Endothelial cell of umbilical vein (primary cell): ENCODE results near the gene THSD7B. TPM values are rescaled to one million over a fixed set of nuclear protein-coding genes. Genes with fewer than 3 reads are reported as not detected.

Experiments
- BruUV-seq: library from RNA; stranded (reverse); fragments of 400-500 nt; replicated peaks from 2 replicates; lab custom pipeline; 2021; lab: Mats Ljungman, UMichigan
- CTCF ChIA-PET: fragments of 300-600, 350-600 bp; sonication (Branson Sonifier 250); formaldehyde crosslinking; loops from one replicate; lab custom pipeline; 2021; ENCODE audit warnings: antibody characterized with exemption, inconsistent platforms; lab: Charles Lee
- POLR2A ChIA-PET: fragments of 300-600, 350-600 bp; sonication (Branson Sonifier 250); formaldehyde crosslinking; loops from one replicate; lab custom pipeline; 2021; ENCODE audit warnings: antibody characterized with exemption, inconsistent platforms; lab: Charles Lee
- DNase-seq: peaks from one replicate; pipeline ENCODE4 v3.0.0-alpha.2; 2011; ENCODE audit warnings: low read depth, low spot score
- FAIRE-seq: peaks from 2 replicates; lab custom pipeline; 2011; peaks lifted over from hg19 to GRCh38; lab: Jason Lieb, UNC
- H2AFZ ChIP-seq: 2 replicates; pipeline ENCODE4 v1.6.0; 2012; ENCODE audit warnings: low read depth, low read length, control low read depth, inconsistent platforms
- H3K27ac ChIP-seq: 2 replicates; pipeline ENCODE4 v1.5.1; 2011; ENCODE audit warnings: low read depth, mild to moderate bottlenecking, control low read depth, low read length, moderate library complexity; ENCODE audit not compliant: insufficient read depth
- H3K27me3 ChIP-seq, 2 experiments: 2 replicates each; pipeline versions ENCODE4 v1.6.0 to v1.6.1; 2011; ENCODE audit warnings: low read length in 2 of 2, mixed read lengths in 1 of 2; ENCODE audit not compliant: control insufficient read depth in 2 of 2, insufficient read depth in 2 of 2
- H3K36me3 ChIP-seq, 2 experiments: 2 replicates in 1 of 2; 3 replicates in 1 of 2; pipeline ENCODE4 v1.5.1; 2011; ENCODE audit warnings: low read length in 2 of 2, mild to moderate bottlenecking in 1 of 2, moderate library complexity in 1 of 2; ENCODE audit not compliant: control insufficient read depth in 2 of 2, insufficient read depth in 2 of 2; ENCODE audit errors: extremely low read depth in 1 of 2
- H3K4me1 ChIP-seq: 3 replicates; pipeline ENCODE4 v1.5.1; 2011; ENCODE audit warnings: mild to moderate bottlenecking, low read length; ENCODE audit not compliant: control insufficient read depth, insufficient read depth; ENCODE audit errors: extremely low read depth
- H3K4me2 ChIP-seq: 2 replicates; pipeline ENCODE4 v1.6.1; 2011; ENCODE audit warnings: low read length, control low read depth, mixed read lengths; ENCODE audit not compliant: insufficient read depth
- H3K4me3 ChIP-seq, 3 experiments: fragments of 200-600 bp in 1 of 3; sonication (generic), shearing (Covaris generic) in 1 of 3; replicated peaks in 1 of 3; 2 replicates each; pipeline ENCODE4 v1.5.1; 2011 to 2016; ENCODE audit warnings: control low read depth in 3 of 3, low read length in 3 of 3, mild to moderate bottlenecking in 2 of 3, inconsistent platforms in 1 of 3, low read depth in 1 of 3, moderate library complexity in 1 of 3; ENCODE audit not compliant: insufficient read depth in 1 of 3
- H3K79me2 ChIP-seq: 2 replicates; pipeline ENCODE4 v1.6.0; 2012; ENCODE audit warnings: low read length, inconsistent platforms; ENCODE audit not compliant: control insufficient read depth, insufficient read depth
- H3K9ac ChIP-seq: replicated peaks from 2 replicates; pipeline ENCODE3; 2011; ENCODE audit warnings: low read length, control low read depth; ENCODE audit not compliant: insufficient read depth; ENCODE audit errors: extremely low read depth
- H3K9me1 ChIP-seq: replicated peaks from 3 replicates; pipeline ENCODE4 v1.6.0; 2011; ENCODE audit warnings: mild to moderate bottlenecking, low read length; ENCODE audit not compliant: control insufficient read depth, insufficient read depth; ENCODE audit errors: extremely low read depth
- H3K9me3 ChIP-seq: replicated peaks from 2 replicates; pipeline ENCODE4 v1.5.1; 2012; ENCODE audit warnings: low read length, inconsistent platforms; ENCODE audit not compliant: control insufficient read depth, insufficient read depth
- H4K20me1 ChIP-seq: replicated peaks from 2 replicates; pipeline ENCODE3; 2011; ENCODE audit warnings: mild to moderate bottlenecking, low read length; ENCODE audit not compliant: control insufficient read depth, insufficient read depth; ENCODE audit errors: extremely low read depth
- CTCF ChIP-seq, 2 donors: IDR thresholded peaks; 1 replicate in 1 of 2; 2 replicates in 1 of 2; pipeline ENCODE4 v1.5.1; 2011; ENCODE audit warnings: low read length in 2 of 2, mild to moderate bottlenecking in 2 of 2, moderate library complexity in 2 of 2, control low read depth in 1 of 2, inconsistent platforms in 1 of 2, low read depth in 1 of 2; ENCODE audit not compliant: insufficient read depth in 1 of 2; ENCODE audit errors: extremely low read depth in 1 of 2
- EZH2 ChIP-seq: IDR thresholded peaks from 2 replicates; pipeline ENCODE4 v1.6.1; 2012; ENCODE audit warnings: borderline replicate concordance, low read depth, mild to moderate bottlenecking, moderate library complexity, low read length, inconsistent platforms; ENCODE audit not compliant: severe bottlenecking
- FOS ChIP-seq: IDR thresholded peaks from 2 replicates; pipeline ENCODE4 v1.6.1; 2011; ENCODE audit warnings: mild to moderate bottlenecking, low read length, moderate library complexity, borderline replicate concordance; ENCODE audit not compliant: insufficient read depth
- GATA2 ChIP-seq: IDR thresholded peaks from 2 replicates; pipeline ENCODE4 v1.7.0; 2011; ENCODE audit warnings: low read depth, mild to moderate bottlenecking, moderate library complexity, mixed read lengths, low read length; ENCODE audit not compliant: insufficient read length, insufficient read depth
- JUN ChIP-seq: IDR thresholded peaks from 2 replicates; pipeline ENCODE4 v1.6.1; 2011; ENCODE audit warnings: borderline replicate concordance, low read depth; ENCODE audit not compliant: insufficient read length, insufficient read depth
- MAX ChIP-seq: IDR thresholded peaks from 2 replicates; pipeline ENCODE4 v1.6.1; 2011; ENCODE audit not compliant: insufficient read depth, insufficient read length
- MYC ChIP-seq: IDR thresholded peaks from one replicate; pipeline ENCODE4 v1.6.1; 2011; ENCODE audit warnings: mild to moderate bottlenecking, low read depth, low read length
- POLR2A ChIP-seq: IDR thresholded peaks from 2 replicates; pipeline ENCODE4 v1.6.1; 2012; ENCODE audit warnings: low read depth, mild to moderate bottlenecking, control low read depth, low read length
- POLR2AphosphoS5 ChIP-seq: IDR thresholded peaks from 2 replicates; pipeline ENCODE4 v1.6.1; 2012; ENCODE audit warnings: low read depth, mild to moderate bottlenecking, control low read depth, low read length, moderate library complexity; ENCODE audit not compliant: insufficient read depth
- dilution Hi-C: fragments of 300-500 bp; cut with MboI; formaldehyde crosslinking; loops from one replicate; pipeline ENCODE4 v1.15.0; 2019; ENCODE audit warnings: low sequenced_read_pairs; ENCODE audit not compliant: extremely low pct_ligation_motif_present
- intact Hi-C: fragments of 100-400 bp; cut with micrococcal nuclease; formaldehyde crosslinking; loops from one replicate; pipeline ENCODE4 v1.10.0; 2022
- polyA plus RNA-seq, 4 experiments: library from polyadenylated mRNA; depleted of rRNA in 3 of 4; stranded (reverse) in 3 of 4; unstranded in 1 of 4; fragments of >200 nt; gene quantifications; 2 replicates each; pipeline versions ENCODE4 v1.2.1 to v1.2.3, GENCODE V29; 2011 to 2012; ENCODE audit warnings: missing spikeins in 1 of 4
- total RNA-seq: library from RNA; stranded (reverse); gene quantifications from 2 replicates; pipeline ENCODE4 v1.2.3, GENCODE V29; 2021

THSD7B gene
- total and polyA plus RNA-seq, 2 donors (not counting 3 experiments of a cell fraction or from before 2014, with no cell fraction given), result 0.04 TPM; not detected in 1

- Histone ChIP-seq H4K20me1 (no peaks in the 10 kb centered on the region), H3K36me3 (no peaks in the 10 kb centered on the region), H3K9me3 (peaks cover 2% of the 10 kb centered on the region), H3K27ac (no peak overlapping the region), H2AFZ (no peak overlapping the region), H3K27me3 (no peaks in the 10 kb centered on the region), H3K79me2 (no peaks in the 10 kb centered on the region), H3K4me1 (no peaks in the 10 kb centered on the region), H3K4me2 (no peak overlapping the region), H3K4me3 (no peak overlapping the region), H3K9ac (no peak overlapping the region), H3K9me1 (no peaks in the 10 kb centered on the region)
- ChIA-PET POLR2A (no interaction called here), CTCF (no interaction called here)
- TF ChIP-seq GATA2 (no peak), FOS (no peak), POLR2A (no peak), JUN (no peak), POLR2AphosphoS5 (no peak), EZH2 (no peak), CTCF (IDR thresholded peaks at IDR 0.05; ENCODE audit: extremely low read depth in 1 of 2, insufficient read depth in 1 of 2, low read depth in 1 of 2, low read length in 2 of 2) (no peak), MYC (no peak), MAX (no peak)
- dilution Hi-C loops, result no loop called here
- no TSS peak for BruUV-seq
- FAIRE-seq, result no peak
- DNase-seq, result no peak
- intact Hi-C loops, result no loop called here
These were observed 669.8 kb downstream of the THSD7B start for GRCh38 chr2:137435162-137435561.
